Measurements from ENCODE around the gene ARL6IP6. TPM values are rescaled to one million over a fixed set of nuclear protein-coding genes. Genes with fewer than 3 reads are reported as not detected.
"Not testable (repeated sequence)": the region's sequence is repeated elsewhere in the genome, so short reads cannot be mapped to it uniquely, and the experiment has no call there.

Gene ARL6IP6
- total RNA-seq, 1 experiment from 2014 or later: 41.4 TPM

- ChIA-PET POLR2A (no interaction called here), CTCF (no interaction called here)
- Histone ChIP-seq H3K4me1 (no peaks in the 10 kb centered on the region), H3K4me3 (ENCODE audit: low read depth, low read length) (no peak overlapping the region), H3K9me3 (no peaks in the 10 kb centered on the region), H3K36me3 (ENCODE audit: control insufficient read depth, insufficient read depth, low read length) (0 out of 2 replicates have a peak, but pooled peaks cover 2% of the 10 kb centered on the region), H3K27me3 (replicated peaks; ENCODE audit: control insufficient read depth, insufficient read depth, low read length) (no peaks in the 10 kb centered on the region)
- Mint-ChIP-seq H3K36me3 (ENCODE audit: insufficient read depth, unreplicated experiment) (peaks cover 26% of the 10 kb centered on the region), H3K9me3 (ENCODE audit: unreplicated experiment) (no peaks in the 10 kb centered on the region), H3K4me1 (ENCODE audit: low read depth, unreplicated experiment) (no peaks in the 10 kb centered on the region), H3K27ac (ENCODE audit: unreplicated experiment) (no peak overlapping the region), H3K27me3 (ENCODE audit: insufficient read depth, unreplicated experiment) (no peaks in the 10 kb centered on the region), H3K4me3 (ENCODE audit: unreplicated experiment) (no peak overlapping the region)
- no TSS peak for BruUV-seq (replicated peaks)
- TF ChIP-seq CTCF (IDR thresholded peaks at IDR 0.05; ENCODE audit: insufficient read depth in 1 of 2, low read depth in 1 of 2, low read length in 1 of 2, severe bottlenecking in 1 of 2, unreplicated experiment in 1 of 2): no peak
- intact Hi-C loops (cut with micrococcal nuclease; ENCODE audit: unreplicated experiment): no loop called here
- DNase-seq: no peak
Observed at GRCh38 chr2:152759290-152760072, 41.1 kb downstream of the ARL6IP6 start.

GRCh38 chr2:152761214-152761613, 42.8 kb downstream of the ARL6IP6 start:
- no peak overlapping the region for H3K4me3 Mint-ChIP-seq (ENCODE audit: unreplicated experiment)
- BruUV-seq (replicated peaks): no TSS peak
- no peaks in the 10 kb centered on the region for H3K9me3 ChIP-seq
- no peak overlapping the region for H3K27ac Mint-ChIP-seq (ENCODE audit: unreplicated experiment)
- peaks cover 35% of the 10 kb centered on the region for H3K36me3 Mint-ChIP-seq (ENCODE audit: insufficient read depth, unreplicated experiment)
- no peak overlapping the region for H3K4me3 ChIP-seq (ENCODE audit: low read depth, low read length)
- H3K27me3 Mint-ChIP-seq (ENCODE audit: insufficient read depth, unreplicated experiment): no peaks in the 10 kb centered on the region
- no peaks in the 10 kb centered on the region for H3K9me3 Mint-ChIP-seq (ENCODE audit: unreplicated experiment)
- ChIA-PET CTCF (no interaction called here), POLR2A (no interaction called here)
- no peak for DNase-seq
- no peaks in the 10 kb centered on the region for H3K27me3 ChIP-seq (replicated peaks; ENCODE audit: control insufficient read depth, insufficient read depth, low read length)
- intact Hi-C loops (cut with micrococcal nuclease; ENCODE audit: unreplicated experiment): no loop called here
- H3K4me1 Mint-ChIP-seq (ENCODE audit: low read depth, unreplicated experiment): no peaks in the 10 kb centered on the region
- no peak for TF ChIP-seq CTCF (IDR thresholded peaks at IDR 0.05; ENCODE audit: insufficient read depth in 1 of 2, low read depth in 1 of 2, low read length in 1 of 2, severe bottlenecking in 1 of 2, unreplicated experiment in 1 of 2)
- H3K4me1 ChIP-seq: no peaks in the 10 kb centered on the region
- H3K36me3 ChIP-seq (ENCODE audit: control insufficient read depth, insufficient read depth, low read length): no peaks in the 10 kb centered on the region

- Histone ChIP-seq H3K27me3 (replicated peaks; ENCODE audit: control insufficient read depth, insufficient read depth, low read length) (no peaks in the 10 kb centered on the region), H3K4me1 (no peaks in the 10 kb centered on the region), H3K4me3 (ENCODE audit: low read depth, low read length) (no peak overlapping the region), H3K9me3 (no peaks in the 10 kb centered on the region), H3K36me3 (ENCODE audit: control insufficient read depth, insufficient read depth, low read length) (no peaks in the 10 kb centered on the region)
- intact Hi-C loops (cut with micrococcal nuclease; ENCODE audit: unreplicated experiment): no loop called here
- CTCF ChIA-PET: no interaction called here
- Mint-ChIP-seq H3K27ac (ENCODE audit: unreplicated experiment) (no peak overlapping the region), H3K4me1 (ENCODE audit: low read depth, unreplicated experiment) (no peaks in the 10 kb centered on the region), H3K9me3 (ENCODE audit: unreplicated experiment) (no peaks in the 10 kb centered on the region), H3K36me3 (ENCODE audit: insufficient read depth, unreplicated experiment) (peaks cover 35% of the 10 kb centered on the region), H3K4me3 (ENCODE audit: unreplicated experiment) (no peak overlapping the region), H3K27me3 (ENCODE audit: insufficient read depth, unreplicated experiment) (no peaks in the 10 kb centered on the region)
- no TSS peak for BruUV-seq (replicated peaks)
- no peak for TF ChIP-seq CTCF (IDR thresholded peaks at IDR 0.05; ENCODE audit: insufficient read depth in 1 of 2, low read depth in 1 of 2, low read length in 1 of 2, severe bottlenecking in 1 of 2, unreplicated experiment in 1 of 2)
- POLR2A ChIA-PET: no interaction called here
- DNase-seq: no peak
Observed at GRCh38 chr2:152762202-152762601, 43.8 kb downstream of the ARL6IP6 start.

GRCh38 chr2:152763208-152763607, 44.8 kb downstream of the ARL6IP6 start:
- H3K4me3 ChIP-seq (ENCODE audit: low read depth, low read length); H3K27me3 ChIP-seq (replicated peaks; ENCODE audit: control insufficient read depth, insufficient read depth, low read length); DNase-seq; H3K4me3 Mint-ChIP-seq (ENCODE audit: unreplicated experiment); H3K9me3 Mint-ChIP-seq (ENCODE audit: unreplicated experiment); H3K36me3 ChIP-seq (ENCODE audit: control insufficient read depth, insufficient read depth, low read length); H3K27me3 Mint-ChIP-seq (ENCODE audit: insufficient read depth, unreplicated experiment); H3K9me3 ChIP-seq; H3K4me1 ChIP-seq; H3K27ac Mint-ChIP-seq (ENCODE audit: unreplicated experiment); CTCF ChIA-PET; intact Hi-C loops (cut with micrococcal nuclease; ENCODE audit: unreplicated experiment); POLR2A ChIA-PET; H3K4me1 Mint-ChIP-seq (ENCODE audit: low read depth, unreplicated experiment); BruUV-seq (replicated peaks): not testable (repeated sequence)
- H3K36me3 Mint-ChIP-seq (ENCODE audit: insufficient read depth, unreplicated experiment): peaks cover 35% of the 10 kb centered on the region
